Smooth muscle cell (in vitro differentiated cells): ENCODE data around the gene ARPIN. TPM values are rescaled to one million over a fixed set of nuclear protein-coding genes. Genes with fewer than 3 reads are reported as not detected.

ENCODE experiments used
- microRNA-seq: library from miRNA; unstranded; fragments of <30 nt; microRNA quantifications from one replicate; pipeline ENCODE4, GENCODE V29; 2016; ENCODE audit warnings: borderline number of aligned reads
- polyA plus RNA-seq: library from polyadenylated mRNA; unstranded; fragments of >200 nt; fragmentation: Nextera tagmentation; extraction: Ambion mirVana; gene quantifications from 2 replicates; pipeline ENCODE4 v1.2.1, GENCODE V29; 2016
- small RNA-seq: library from RNA; depleted of rRNA; stranded (forward); fragments of <200 nt; gene quantifications from one replicate; pipeline ENCODE3, GENCODE V24; 2014
- total RNA-seq: library from RNA; depleted of rRNA; stranded (reverse); fragments of >200 nt; gene quantifications from 2 replicates; pipeline ENCODE4 v1.2.3, GENCODE V29; 2014

ARPIN gene
- total and polyA plus RNA-seq, 2 experiments from 2014 or later, result 4.0 to 4.3 TPM

Small RNA genes within 50 kb of the gene (microRNA-seq; reads per million reads assigned to microRNA genes)
- gene MIR5009 (not detected), gene MIR5094 (not detected)

Small RNA genes within 50 kb of the gene (small RNA-seq; reads per million reads assigned to genes)
- gene MIR5009 (not detected), gene MIR5094 (0.08 reads per million), gene RNU6-1111P (not detected), gene RNU7-111P (not detected)

Other genes starting within 250 kb of the ARPIN start
- 0.04 and 0.13 TPM in 2 replicates for gene PLIN1, start 233.6 kb downstream of the ARPIN start, total RNA-seq
- 0.66 TPM in 1 of 2 replicates, not detected in the other for gene PLIN1, start 233.6 kb downstream of the ARPIN start, polyA plus RNA-seq
- 4.7 and 9.0 TPM in 2 replicates for gene PEX11A, start 222.2 kb downstream of the ARPIN start, total RNA-seq
- gene PEX11A, start 222.2 kb downstream of the ARPIN start, polyA plus RNA-seq, result 3.8 and 5.6 TPM in 2 replicates
- 0.13 TPM in 1 of 2 replicates, not detected in the other for gene WDR93, start 222.1 kb downstream of the ARPIN start, total RNA-seq
- gene WDR93, start 222.1 kb downstream of the ARPIN start, polyA plus RNA-seq, result 0.80 TPM in 1 of 2 replicates, not detected in the other
- not detected in 2 replicates for gene MESP1, start 161.7 kb downstream of the ARPIN start, total RNA-seq
- 0.15 and 0.67 TPM in 2 replicates for gene MESP1, start 161.7 kb downstream of the ARPIN start, polyA plus RNA-seq
- not detected in 2 replicates for gene MESP2, start 136.6 kb downstream of the ARPIN start, total RNA-seq
- gene MESP2, start 136.6 kb downstream of the ARPIN start, polyA plus RNA-seq, result 0.09 and 0.50 TPM in 2 replicates
- 11.6 and 12.9 TPM in 2 replicates for gene ANPEP, start 98.1 kb downstream of the ARPIN start, total RNA-seq
- gene ANPEP, start 98.1 kb downstream of the ARPIN start, polyA plus RNA-seq, result 16.0 and 17.6 TPM in 2 replicates
- 54.7 and 55.8 TPM in 2 replicates for gene AP3S2, start 19.0 kb downstream of the ARPIN start, total RNA-seq
- 9.4 and 19.1 TPM in 2 replicates for gene AP3S2, start 19.0 kb downstream of the ARPIN start, polyA plus RNA-seq
- 8.6 and 20.8 TPM in 2 replicates for gene ZNF710, start 88.4 kb upstream of the ARPIN start, total RNA-seq
- 10.4 and 14.8 TPM in 2 replicates for gene ZNF710, start 88.4 kb upstream of the ARPIN start, polyA plus RNA-seq
- 67.9 and 82.9 TPM in 2 replicates for gene IDH2, start 189.5 kb upstream of the ARPIN start, total RNA-seq
- 265 and 278 TPM in 2 replicates for gene IDH2, start 189.5 kb upstream of the ARPIN start, polyA plus RNA-seq